NB4 (cell line): ENCODE measurements around the gene ZNF544.
A peak's percentile ranks its signal among the peaks of the same experiment; 100 is the strongest.

Experiments
- DNase-seq: peaks from one replicate; pipeline ENCODE4 v3.0.0; 2010; ENCODE audit warnings: low read depth
- H3K4me3 ChIP-seq: one replicate; pipeline ENCODE4 v1.5.1; 2011; ENCODE audit warnings: mild to moderate bottlenecking, low read depth, low read length, moderate library complexity
- CTCF ChIP-seq: IDR thresholded peaks from one replicate; pipeline ENCODE4 v1.5.1; 2012; ENCODE audit warnings: low read depth, low read length
- MAX ChIP-seq: IDR thresholded peaks from 2 replicates; pipeline ENCODE4 v1.6.1; 2011; ENCODE audit warnings: low read depth, low read length
- MYC ChIP-seq: IDR thresholded peaks from 2 replicates; pipeline ENCODE4 v1.6.1; 2011; ENCODE audit warnings: low read depth, low read length
- POLR2A ChIP-seq: IDR thresholded peaks from 2 replicates; pipeline ENCODE4 v1.6.1; 2011; ENCODE audit warnings: mild to moderate bottlenecking; ENCODE audit not compliant: insufficient read length; ENCODE audit errors: extremely low read depth

The ZNF544 gene

GRCh38 chr19:58261968-58262921 is 33.5 kb downstream of the ZNF544 start:
- no peak for TF ChIP-seq MYC
- no peak for TF ChIP-seq MAX
- TF ChIP-seq CTCF: no peak
- no peak for TF ChIP-seq POLR2A
- no peak overlapping the region for H3K4me3 ChIP-seq
- peak; percentile 8 for DNase-seq

DNA sequence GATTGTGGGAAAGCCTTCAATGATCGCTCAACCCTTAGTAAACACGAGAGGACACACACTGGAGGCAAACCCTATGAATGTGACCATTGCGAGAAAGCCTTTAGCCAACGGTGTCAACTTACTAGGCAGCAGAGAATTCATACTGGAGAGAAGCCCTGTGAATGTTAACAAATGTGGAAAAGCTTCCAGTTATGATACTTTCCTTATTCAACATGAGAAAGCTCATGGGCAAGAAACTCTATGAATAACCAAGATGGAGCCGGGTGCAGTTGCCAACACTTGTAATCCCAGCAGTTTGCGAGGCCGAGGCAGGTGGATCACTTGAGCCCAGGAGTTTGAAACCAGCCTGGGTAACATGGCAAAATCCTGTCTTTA is 34.2 kb downstream of the ZNF544 start:
- DNase-seq: no peak
- no peak overlapping the region for H3K4me3 ChIP-seq
- TF ChIP-seq CTCF: no peak
- TF ChIP-seq MAX: no peak
- TF ChIP-seq MYC: no peak
- TF ChIP-seq POLR2A: no peak

- TF ChIP-seq CTCF: no peak
- H3K4me3 ChIP-seq: no peak overlapping the region
Observed at GRCh38 chr19:58265100-58265499, 36.4 kb downstream of the ZNF544 start.

DNA sequence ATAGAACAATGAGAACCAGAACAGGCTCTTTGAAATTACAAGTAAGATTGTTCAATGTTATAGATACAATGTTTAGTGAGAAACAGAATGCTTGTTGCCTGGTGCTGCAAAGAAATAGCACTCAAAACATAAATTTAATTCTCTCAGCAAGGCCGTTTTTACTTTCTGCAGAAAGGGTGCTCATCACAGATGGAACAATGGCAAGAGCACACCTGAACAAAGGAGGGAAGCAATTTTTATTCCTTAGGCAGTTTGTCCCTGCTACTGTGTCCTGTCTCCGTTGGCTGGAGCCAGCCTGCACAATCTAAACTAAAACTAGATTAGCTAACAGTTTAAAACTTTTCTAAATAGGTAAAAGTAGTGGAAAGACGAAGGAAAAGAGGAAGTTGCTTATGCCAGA is 39.6 kb downstream of the ZNF544 start:
- DNase-seq: no peak
- no peak for TF ChIP-seq MAX
- TF ChIP-seq CTCF: no peak
- TF ChIP-seq MYC: no peak
- no peak for TF ChIP-seq POLR2A

More at GRCh38 chr19:58265100-58265499, 36.4 kb downstream of the ZNF544 start:
- DNase-seq: no peak

GRCh38 chr19:58274771-58275201 is 46.1 kb downstream of the ZNF544 start:
- DNase-seq: no peak
- H3K4me3 ChIP-seq: no peak overlapping the region
- TF ChIP-seq MAX: no peak
- TF ChIP-seq MYC: no peak
- TF ChIP-seq CTCF: no peak
- TF ChIP-seq POLR2A: no peak

More for the DNA sequence above, 39.6 kb downstream of the ZNF544 start:
- no peak overlapping the region for H3K4me3 ChIP-seq

DNA sequence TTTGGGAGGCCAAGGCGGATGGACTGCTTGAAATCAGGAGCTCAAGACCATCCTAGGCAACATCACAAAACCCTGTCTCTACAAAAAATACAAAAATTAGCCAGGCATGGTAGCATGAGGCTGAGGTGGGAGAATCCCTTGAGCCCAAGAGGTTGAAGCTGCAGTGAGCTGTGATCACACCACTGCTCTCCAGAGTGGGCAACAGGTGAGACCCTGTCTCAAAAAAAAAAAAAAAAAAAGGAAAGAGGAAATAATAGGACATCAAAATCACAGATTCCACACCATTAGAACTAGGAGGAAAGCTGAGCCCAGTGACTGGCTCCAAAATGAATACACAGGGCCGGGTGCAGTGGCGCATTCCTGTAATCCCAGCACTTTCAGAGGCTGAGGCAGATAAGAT is 46.9 kb downstream of the ZNF544 start:
- DNase-seq: no peak
- no peak for TF ChIP-seq CTCF
- no peak for TF ChIP-seq MAX
- no peak overlapping the region for H3K4me3 ChIP-seq
